Measurements from ENCODE around the gene KCNJ18.
"Not testable (repeated sequence)": the region's sequence is repeated elsewhere in the genome, so short reads cannot be mapped to it uniquely, and the experiment has no call there.

DNA sequence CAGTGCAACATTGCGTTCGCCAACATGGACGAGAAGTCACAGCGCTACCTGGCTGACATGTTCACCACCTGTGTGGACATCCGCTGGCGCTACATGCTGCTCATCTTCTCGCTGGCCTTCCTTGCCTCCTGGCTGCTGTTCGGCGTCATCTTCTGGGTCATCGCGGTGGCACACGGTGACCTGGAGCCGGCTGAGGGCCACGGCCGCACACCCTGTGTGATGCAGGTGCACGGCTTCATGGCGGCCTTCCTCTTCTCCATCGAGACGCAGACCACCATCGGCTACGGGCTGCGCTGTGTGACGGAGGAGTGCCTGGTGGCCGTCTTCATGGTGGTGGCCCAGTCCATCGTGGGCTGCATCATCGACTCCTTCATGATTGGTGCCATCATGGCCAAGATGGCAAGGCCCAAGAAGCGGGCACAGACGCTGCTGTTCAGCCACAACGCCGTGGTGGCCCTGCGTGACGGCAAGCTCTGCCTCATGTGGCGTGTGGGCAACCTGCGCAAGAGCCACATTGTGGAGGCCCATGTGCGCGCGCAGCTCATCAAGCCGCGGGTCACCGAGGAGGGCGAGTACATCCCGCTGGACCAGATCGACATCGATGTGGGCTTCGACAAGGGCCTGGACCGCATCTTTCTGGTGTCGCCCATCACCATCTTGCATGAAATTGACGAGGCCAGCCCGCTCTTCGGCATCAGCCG, 10.8 kb downstream of the KCNJ18 start:
- TF ChIP-seq, protein P1, sequence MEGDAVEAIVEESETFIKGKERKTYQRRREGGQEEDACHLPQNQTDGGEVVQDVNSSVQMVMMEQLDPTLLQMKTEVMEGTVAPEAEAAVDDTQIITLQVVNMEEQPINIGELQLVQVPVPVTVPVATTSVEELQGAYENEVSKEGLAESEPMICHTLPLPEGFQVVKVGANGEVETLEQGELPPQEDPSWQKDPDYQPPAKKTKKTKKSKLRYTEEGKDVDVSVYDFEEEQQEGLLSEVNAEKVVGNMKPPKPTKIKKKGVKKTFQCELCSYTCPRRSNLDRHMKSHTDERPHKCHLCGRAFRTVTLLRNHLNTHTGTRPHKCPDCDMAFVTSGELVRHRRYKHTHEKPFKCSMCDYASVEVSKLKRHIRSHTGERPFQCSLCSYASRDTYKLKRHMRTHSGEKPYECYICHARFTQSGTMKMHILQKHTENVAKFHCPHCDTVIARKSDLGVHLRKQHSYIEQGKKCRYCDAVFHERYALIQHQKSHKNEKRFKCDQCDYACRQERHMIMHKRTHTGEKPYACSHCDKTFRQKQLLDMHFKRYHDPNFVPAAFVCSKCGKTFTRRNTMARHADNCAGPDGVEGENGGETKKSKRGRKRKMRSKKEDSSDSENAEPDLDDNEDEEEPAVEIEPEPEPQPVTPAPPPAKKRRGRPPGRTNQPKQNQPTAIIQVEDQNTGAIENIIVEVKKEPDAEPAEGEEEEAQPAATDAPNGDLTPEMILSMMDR (IDR thresholded peaks at IDR 0.05; ENCODE audit: low read depth, low read length, poor library complexity, severe bottlenecking), result not testable (repeated sequence)
- TF ChIP-seq EZH2phosphoT487 (IDR thresholded peaks at IDR 0.05; ENCODE audit: borderline replicate concordance, low read length), result not testable (repeated sequence)

All from DOHH2 (cell line).